NCI-H345 (cell line): ENCODE results near the gene RGS6.
A peak's percentile ranks its signal among the peaks of the same experiment; 100 is the strongest.

Experiments
- DNase-seq: peaks from one replicate; lab custom pipeline; 2025; lab: John Stamatoyannopoulos, UW

Gene RGS6

DNA sequence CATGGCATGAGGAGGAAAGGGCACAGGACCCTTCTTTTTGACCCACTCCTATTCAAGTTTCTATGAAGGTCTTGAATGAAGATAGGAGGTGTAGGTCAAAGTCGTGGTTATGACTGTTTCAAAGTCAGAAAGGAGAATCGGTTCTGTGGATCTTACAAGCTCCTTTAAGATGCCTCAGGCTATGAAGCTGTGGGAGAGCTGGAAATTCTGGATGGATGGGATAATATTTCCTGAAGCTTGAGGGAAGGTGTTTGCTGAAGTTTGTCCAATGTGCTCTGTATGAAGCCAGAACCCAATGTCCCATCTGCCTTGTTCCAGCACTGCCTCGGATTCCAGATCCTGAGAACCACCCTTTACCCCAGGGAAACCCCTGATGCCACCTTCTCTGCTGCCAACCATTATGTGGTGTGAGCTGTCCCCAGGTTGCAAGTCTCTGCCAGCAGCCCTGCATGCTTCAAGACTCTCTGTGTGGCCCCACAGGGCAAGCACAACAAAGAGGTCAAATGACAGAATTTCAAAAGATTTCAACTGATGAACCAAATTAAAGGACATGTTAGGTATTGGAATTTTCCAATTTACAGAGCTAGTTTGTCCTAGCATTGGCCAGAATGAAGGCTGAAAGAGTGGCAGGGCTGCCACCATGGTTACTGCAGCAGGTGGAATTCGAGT is 472.0 kb downstream of the RGS6 start:
- no peak for DNase-seq

- no peak for DNase-seq
These were observed 472.8 kb downstream of the RGS6 start for GRCh38 chr14:72404998-72405397.

DNA sequence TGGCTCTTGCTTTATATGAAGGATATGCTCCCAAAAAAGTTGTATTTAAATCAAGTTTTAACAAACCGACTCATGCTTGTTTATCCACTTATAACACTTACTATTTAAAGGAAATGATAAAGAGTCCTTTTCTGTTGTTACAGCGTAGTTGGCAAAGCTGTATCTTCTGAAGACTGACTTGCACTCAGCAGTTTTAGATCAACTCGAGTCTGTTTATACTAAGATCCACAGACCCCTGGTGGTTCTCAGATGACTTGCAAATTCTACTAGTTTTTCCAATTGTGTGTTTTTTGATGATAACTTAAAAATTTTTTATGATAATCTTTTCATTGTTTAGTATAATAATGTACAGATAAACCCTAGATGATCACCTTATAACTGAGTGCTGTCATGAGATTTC is 475.8 kb downstream of the RGS6 start:
- no peak for DNase-seq

GRCh38 chr14:72409047-72409446 is 476.8 kb downstream of the RGS6 start:
- DNase-seq, result no peak

DNA sequence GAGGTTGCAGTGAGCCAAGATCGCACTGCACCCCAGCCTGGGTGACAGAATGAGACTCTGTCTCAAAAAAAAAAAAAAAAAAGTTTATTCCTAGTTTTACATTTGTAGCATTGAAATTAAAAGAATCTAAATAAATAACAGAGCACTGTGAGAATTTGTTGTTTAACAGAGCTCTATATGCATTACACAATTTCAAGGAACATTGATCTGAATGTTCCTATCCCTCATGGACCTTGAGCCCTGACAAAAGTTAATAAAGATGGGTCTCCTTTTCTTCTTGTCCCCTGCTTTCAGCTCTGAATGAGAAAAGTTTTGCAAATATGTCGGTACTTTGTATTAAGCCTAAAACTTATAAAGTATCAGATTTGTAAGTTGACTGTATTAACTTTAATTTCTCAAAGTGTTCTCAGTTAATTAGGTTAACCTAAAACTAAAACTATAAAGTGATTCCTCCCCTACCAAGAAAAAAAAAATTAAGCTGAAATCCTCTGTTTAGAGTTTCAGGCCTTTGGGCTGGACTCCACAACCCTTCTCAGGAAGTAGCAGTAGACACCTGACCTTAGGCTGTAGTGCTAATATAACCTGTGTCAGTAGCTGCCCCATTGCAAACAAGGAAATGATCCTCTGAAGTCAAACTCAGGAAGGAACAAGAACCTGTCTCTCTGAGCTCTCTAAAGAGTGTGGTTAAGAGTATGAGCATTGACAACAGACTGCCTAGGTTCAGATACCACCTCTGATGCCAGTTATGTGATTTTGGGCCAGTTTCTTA is 484.0 kb downstream of the RGS6 start:
- DNase-seq, result no peak

- peak; percentile 35 for DNase-seq
These were observed 484.7 kb downstream of the RGS6 start for GRCh38 chr14:72416892-72417291.

DNA sequence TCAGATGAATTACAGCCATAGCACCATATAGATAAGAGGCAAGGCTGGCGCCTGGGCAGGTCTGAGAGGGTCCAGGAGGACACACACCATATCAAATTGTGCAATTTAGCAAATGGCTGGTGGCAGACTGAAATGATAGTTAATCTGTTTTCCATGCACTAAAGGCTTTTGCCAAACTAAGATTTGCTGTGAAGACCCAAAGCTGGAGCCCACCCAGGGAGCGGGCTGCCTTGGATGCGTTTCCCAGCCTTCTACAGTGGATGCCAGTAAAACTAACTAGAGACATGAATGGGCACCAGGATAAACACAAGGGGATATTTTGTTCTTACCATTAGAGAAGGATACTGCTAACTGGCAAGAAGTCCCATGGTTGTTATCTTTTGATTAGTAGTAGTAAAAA is 486.6 kb downstream of the RGS6 start:
- no peak for DNase-seq

- no peak for DNase-seq
These were observed 487.1 kb downstream of the RGS6 start for GRCh38 chr14:72419226-72419775.

DNA sequence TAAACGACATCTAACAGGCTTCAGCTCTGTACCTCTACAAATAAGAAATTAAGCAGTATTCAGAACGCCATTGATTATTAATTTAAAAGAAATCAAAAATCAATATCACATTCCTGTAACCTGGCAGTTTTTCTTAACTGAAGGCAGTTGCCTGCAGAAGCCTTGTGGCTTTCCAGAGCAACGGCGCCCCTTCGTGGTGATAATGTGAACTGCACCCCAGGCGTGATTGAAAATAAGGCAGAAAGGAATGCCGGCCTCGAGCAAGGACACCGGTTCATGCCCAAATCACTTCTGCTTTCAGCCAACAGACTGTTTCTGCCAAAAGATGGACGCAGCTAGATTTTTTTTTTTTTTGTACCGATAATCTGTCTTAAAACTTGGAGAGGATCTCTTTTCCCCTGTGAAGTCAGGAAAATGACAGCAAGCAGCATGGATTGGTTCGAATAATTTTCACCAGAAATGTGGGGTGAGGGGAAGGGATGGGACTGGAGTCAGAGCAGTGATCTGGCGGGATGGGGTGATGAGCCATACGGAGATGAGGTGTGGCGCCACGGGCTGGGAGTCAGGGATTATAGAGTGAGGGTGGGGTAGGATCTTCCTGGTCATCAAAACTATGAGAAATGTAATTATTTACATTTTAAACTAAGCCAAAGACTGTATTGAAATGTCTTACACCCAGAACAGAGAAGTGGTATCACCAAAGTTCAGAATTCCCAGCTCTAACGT is 488.7 kb downstream of the RGS6 start:
- DNase-seq, result peak; percentile 65

DNA sequence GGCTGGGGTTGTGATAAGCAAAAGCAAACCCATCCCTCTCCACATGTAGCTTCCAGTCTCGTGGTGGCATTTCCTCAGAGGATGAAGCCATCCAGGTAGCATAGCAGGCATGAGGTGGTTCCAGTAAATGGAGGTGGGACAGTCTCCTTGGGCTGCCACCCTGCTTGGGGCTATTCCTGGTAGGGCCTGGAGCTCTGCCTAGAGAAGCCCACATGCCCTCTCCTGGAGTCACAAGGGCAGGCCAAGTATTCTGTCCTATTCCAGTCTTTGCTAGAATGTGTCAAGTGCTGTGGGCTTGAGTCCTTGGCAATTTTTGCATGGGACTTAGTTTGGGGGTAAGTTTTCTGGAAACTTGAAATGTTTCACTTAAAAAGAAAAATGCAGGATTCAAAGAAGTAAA is 491.7 kb downstream of the RGS6 start:
- no peak for DNase-seq

GRCh38 chr14:72430457-72430856 is 498.2 kb downstream of the RGS6 start:
- no peak for DNase-seq

- DNase-seq, result no peak
These were observed 500.5 kb downstream of the RGS6 start for GRCh38 chr14:72432748-72433147.

DNA sequence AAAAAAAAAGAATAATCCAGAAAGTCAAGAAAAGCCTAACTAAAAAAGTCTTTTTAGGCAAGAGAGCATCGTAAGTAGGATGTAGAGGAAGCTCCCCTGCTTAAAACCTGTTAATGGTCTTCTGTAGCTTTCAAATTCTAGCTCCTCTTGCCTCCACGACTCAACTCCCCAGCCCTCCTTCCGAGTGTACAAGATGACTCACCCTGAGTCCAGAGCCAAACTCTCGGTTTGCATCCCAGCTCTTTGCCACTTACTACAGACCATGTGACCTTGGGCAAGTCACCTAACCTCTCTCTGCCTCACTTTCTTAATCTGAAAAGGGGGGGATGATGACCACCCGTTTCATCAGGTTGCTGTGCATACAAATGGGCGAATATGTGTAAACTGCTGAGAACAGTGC is 501.3 kb downstream of the RGS6 start:
- no peak for DNase-seq

DNA sequence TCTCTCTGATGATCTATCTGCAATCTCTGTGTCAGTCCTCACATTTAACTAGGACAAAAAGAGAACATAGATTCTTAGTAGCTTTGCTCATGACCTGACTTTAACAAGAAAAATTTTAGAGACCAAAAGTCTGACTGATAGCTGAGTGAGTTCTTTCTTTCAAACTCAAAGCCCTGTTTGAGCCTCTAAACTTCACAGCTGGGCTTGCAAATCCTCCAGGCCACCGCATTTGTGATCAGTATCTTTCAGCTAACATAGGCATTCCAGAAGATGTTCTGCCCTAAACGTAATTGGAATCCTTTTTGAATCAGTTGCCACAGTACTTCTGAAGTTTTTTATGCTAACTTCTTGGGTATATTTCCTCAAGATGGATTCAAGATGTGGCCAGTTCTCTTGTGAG is 502.6 kb downstream of the RGS6 start:
- no peak for DNase-seq

DNA sequence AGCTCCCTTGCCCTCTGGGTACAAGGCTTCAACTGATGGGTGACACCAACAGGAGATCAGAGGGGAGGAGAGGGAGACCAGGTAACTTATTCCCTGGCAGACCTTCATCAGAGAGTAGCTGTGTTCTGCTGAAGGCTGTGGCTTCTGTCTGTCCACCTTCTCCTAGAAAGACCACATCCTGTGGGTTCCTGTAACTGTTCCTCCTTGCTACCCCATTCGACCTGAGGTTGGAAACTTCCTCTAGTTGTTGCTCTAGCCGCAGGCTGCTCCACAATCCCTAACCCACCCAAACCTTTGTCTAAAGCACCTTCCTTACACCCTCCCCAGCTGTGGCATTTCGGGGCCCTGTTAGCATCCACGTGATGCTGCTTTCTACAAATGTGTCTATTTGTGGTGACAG is 507.5 kb downstream of the RGS6 start:
- no peak for DNase-seq

DNA sequence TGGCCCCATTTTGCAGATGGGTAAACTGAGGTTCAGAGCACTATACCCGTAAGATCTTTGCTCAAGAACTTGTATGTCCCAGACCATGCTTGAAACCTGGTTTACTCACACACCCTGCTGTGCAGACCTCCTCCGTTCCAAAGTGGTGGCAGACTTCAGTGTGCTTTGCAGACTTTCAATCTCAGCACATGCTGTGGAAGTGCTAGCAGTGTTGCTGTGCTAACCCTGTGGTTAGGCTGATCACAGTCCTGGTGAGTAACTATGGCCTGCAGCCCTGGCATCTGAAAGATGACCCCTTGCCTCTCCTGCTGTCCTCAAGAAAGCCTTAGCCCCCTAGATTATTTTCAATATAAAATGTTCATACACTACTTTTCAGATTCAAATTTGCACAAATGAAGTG is 511.0 kb downstream of the RGS6 start:
- DNase-seq, result no peak

DNA sequence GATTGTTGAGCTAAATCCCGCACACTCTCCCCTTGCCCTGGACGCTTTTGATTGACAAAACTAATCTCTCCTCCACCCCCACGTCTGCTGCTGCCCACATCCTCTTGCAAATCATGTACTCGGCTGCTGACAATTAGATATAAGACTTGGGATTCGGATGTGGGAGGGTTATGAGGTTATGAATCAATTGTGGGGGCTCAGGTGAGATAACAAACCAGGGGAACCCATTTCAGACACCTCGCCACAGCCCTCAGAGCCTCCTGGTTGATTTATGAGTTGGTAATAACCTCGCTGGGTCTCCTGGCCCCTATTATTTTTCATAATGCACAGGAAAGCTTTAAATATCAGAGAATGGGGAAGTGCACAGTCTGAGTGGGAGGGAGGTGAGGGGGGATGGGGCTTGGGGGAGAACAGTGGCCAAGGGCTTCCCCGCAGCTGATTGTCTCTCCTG is 511.8 kb downstream of the RGS6 start:
- no peak for DNase-seq

GRCh38 chr14:72444701-72445100 is 512.5 kb downstream of the RGS6 start:
- no peak for DNase-seq

DNA sequence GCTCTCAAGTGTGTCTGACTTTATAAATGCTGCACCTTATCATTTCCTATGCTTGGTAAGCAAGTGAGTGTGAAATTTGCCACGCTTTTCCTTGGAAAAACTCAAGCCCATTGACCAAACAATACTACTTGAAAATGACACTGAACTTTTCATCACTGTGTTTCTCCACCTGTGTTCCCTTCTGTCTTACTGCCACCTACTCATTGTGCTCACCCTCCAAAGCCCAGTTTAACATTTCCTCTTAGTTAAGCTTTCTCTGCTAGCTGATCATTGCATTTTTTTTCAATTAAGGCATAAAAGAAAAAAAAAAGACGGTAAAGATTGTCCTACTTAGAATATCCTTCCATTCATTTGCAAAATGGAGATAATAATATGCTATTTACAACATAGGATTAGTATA is 516.0 kb downstream of the RGS6 start:
- DNase-seq, result no peak

GRCh38 chr14:72450473-72451044 is 518.3 kb downstream of the RGS6 start:
- DNase-seq, result no peak

DNA sequence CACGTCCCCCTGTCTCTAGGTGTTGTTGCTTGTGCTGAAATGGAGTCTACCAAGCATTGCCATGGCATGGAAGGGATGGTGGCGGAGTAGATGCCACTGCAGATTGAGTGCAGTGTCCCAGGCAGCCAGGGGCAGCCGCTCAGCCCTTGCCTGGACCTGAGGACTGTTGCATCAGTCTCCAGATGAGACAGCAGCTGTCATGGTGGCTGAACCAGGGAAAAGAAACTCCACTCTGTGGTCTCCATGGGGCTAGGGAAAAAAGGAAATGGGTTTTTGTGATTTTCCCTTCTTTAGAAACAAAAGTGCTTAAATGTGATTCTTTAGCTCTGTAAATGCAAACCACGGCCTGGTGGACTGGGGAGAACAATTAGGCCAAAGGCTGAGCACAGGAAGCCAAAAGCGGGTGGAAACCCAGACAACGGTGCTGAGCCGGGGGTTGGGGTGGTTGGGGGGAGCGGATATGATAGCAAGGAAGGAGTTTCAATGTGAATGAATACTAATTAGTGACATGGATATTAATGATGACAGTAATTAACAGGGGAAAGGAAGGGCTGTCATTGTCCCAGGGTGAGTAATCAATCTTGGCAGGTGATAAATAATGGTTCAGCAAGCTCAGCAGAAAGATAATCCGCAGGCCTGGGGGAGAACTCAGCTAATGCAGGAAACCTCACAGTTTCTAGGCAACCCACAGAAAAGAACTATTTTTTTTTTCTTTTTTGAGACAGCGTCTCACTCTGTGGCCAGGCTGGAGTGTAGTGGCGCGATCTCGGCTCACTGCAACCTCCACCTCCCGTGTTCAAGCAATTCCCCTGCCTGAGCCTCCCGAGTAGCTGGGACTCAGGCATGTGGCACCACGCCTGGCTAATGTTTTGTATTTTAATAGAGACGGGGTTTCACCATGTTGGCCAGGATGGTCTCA is 519.1 kb downstream of the RGS6 start:
- no peak for DNase-seq
